ENCODE data around the gene LANCL2. TPM values are rescaled to one million over a fixed set of nuclear protein-coding genes. Genes with fewer than 3 reads are reported as not detected.

Gene LANCL2
- total RNA-seq, 1 donor from 2014 or later = 24.1 TPM

DNA sequence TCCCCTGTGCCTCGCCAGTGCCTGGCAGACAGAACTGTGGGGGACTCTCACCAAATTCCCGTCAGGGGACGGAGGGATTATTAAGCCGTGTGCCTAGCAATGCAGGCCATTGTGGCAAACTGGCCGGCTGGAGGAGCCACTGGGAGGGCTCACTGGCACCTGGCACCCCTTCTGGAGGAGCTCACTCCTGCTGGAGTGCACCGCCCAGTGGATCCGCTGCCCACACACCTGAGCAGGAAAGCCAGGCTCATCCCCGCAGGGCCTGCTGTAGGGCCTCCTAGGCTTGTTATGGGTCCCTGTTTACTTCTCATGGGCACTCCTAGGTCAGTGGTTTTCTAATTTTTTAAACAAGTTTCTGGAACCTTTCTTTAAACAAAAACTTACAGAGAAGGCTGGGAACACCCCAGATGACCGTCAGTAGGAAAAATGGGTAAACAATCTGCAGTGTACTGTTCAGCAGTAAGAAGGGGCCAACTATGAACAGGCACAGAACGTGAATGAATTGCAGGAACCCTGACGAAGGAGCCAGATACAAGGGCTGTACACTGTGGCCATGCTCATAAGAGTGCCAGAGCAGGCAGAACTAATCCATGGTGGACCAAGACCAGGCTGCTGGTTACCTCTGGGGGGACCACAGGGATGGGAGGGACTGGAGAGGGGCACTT lies 64.8 kb downstream of the LANCL2 start:
- no peak for DNase-seq

GRCh38 chr7:55431898-55432297 lies 66.8 kb downstream of the LANCL2 start:
- no peak for DNase-seq
- no peak overlapping the region for H3K4me3 Mint-ChIP-seq (ENCODE audit: unreplicated experiment)

More for the DNA sequence above, 64.8 kb downstream of the LANCL2 start:
- Mint-ChIP-seq H3K36me3 (ENCODE audit: unreplicated experiment) (peaks cover 6% of the 10 kb centered on the region), H3K9me3 (ENCODE audit: unreplicated experiment) (no peaks in the 10 kb centered on the region), H3K27ac (ENCODE audit: unreplicated experiment) (no peak overlapping the region), H3K4me3 (ENCODE audit: unreplicated experiment) (no peak overlapping the region), H3K27me3 (ENCODE audit: unreplicated experiment) (peaks cover 5% of the 10 kb centered on the region), H3K4me1 (ENCODE audit: low read depth, unreplicated experiment) (peaks cover 11% of the 10 kb centered on the region)
- TF ChIP-seq, protein P1, sequence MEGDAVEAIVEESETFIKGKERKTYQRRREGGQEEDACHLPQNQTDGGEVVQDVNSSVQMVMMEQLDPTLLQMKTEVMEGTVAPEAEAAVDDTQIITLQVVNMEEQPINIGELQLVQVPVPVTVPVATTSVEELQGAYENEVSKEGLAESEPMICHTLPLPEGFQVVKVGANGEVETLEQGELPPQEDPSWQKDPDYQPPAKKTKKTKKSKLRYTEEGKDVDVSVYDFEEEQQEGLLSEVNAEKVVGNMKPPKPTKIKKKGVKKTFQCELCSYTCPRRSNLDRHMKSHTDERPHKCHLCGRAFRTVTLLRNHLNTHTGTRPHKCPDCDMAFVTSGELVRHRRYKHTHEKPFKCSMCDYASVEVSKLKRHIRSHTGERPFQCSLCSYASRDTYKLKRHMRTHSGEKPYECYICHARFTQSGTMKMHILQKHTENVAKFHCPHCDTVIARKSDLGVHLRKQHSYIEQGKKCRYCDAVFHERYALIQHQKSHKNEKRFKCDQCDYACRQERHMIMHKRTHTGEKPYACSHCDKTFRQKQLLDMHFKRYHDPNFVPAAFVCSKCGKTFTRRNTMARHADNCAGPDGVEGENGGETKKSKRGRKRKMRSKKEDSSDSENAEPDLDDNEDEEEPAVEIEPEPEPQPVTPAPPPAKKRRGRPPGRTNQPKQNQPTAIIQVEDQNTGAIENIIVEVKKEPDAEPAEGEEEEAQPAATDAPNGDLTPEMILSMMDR (IDR thresholded peaks at IDR 0.05; ENCODE audit: partially characterized antibody, unreplicated experiment) = no peak

GRCh38 chr7:55432506-55432905 lies 67.4 kb downstream of the LANCL2 start:
- no peak overlapping the region for H3K4me3 Mint-ChIP-seq (ENCODE audit: unreplicated experiment)
- peaks cover 6% of the 10 kb centered on the region for H3K9me3 Mint-ChIP-seq (ENCODE audit: unreplicated experiment)
- no peak overlapping the region for H3K27ac Mint-ChIP-seq (ENCODE audit: unreplicated experiment)
- peaks cover 6% of the 10 kb centered on the region for H3K4me1 Mint-ChIP-seq (ENCODE audit: low read depth, unreplicated experiment)
- H3K27me3 Mint-ChIP-seq (ENCODE audit: unreplicated experiment) = peaks cover 6% of the 10 kb centered on the region
- DNase-seq = no peak
- TF ChIP-seq, protein P1 (IDR thresholded peaks at IDR 0.05; ENCODE audit: partially characterized antibody, unreplicated experiment) = no peak
- no peaks in the 10 kb centered on the region for H3K36me3 Mint-ChIP-seq (ENCODE audit: unreplicated experiment)

More at GRCh38 chr7:55431898-55432297, 66.8 kb downstream of the LANCL2 start:
- TF ChIP-seq, protein P1 (IDR thresholded peaks at IDR 0.05; ENCODE audit: partially characterized antibody, unreplicated experiment) = no peak
- Mint-ChIP-seq H3K27ac (ENCODE audit: unreplicated experiment) (no peak overlapping the region), H3K27me3 (ENCODE audit: unreplicated experiment) (peaks cover 5% of the 10 kb centered on the region), H3K4me1 (ENCODE audit: low read depth, unreplicated experiment) (peaks cover 11% of the 10 kb centered on the region), H3K36me3 (ENCODE audit: unreplicated experiment) (no peaks in the 10 kb centered on the region), H3K9me3 (ENCODE audit: unreplicated experiment) (peaks cover 4% of the 10 kb centered on the region)

DNA sequence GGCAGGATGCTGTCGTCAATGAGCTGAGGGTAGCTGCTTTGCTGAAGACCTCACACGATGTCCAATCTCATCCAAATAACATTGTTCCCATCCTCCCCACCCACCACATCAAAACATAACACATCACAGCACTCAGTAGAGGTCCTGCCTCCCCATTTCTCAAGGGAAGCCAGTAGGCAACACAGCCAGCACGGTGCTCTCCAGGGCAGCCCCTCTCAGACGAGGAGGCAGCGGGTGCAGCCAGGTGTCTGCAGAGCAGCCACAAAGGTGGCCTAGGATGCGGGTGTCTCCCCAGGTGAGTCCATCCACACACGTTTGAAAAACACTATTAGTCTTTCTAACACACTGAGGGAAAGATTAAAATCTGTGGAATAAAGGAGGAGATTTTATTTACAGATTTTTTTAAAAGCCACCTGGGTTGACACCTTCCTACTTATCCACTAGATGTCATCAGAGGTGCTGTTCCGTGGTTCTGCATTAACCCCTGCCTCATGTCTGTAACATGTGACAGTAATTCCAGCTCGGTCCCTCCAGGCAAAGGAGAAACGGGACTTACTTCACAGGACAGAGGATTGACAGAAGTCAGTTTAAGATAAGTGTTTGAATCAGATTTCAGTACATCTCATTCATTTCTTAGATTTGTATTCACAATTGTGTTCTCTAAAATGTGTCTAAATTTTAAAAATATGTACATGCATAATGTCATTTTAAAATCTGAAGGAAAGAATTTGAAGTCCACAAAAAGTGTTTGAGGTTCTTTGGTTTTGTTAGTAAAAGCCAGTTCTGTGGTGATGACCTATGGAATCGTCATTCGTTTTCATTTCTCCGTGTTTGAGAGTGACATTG lies 68.0 kb downstream of the LANCL2 start:
- Mint-ChIP-seq H3K9me3 (ENCODE audit: unreplicated experiment) (peaks cover 7% of the 10 kb centered on the region), H3K4me1 (ENCODE audit: low read depth, unreplicated experiment) (peaks cover 5% of the 10 kb centered on the region), H3K4me3 (ENCODE audit: unreplicated experiment) (no peak overlapping the region), H3K27ac (ENCODE audit: unreplicated experiment) (no peak overlapping the region), H3K36me3 (ENCODE audit: unreplicated experiment) (no peaks in the 10 kb centered on the region), H3K27me3 (ENCODE audit: unreplicated experiment) (peaks cover 3% of the 10 kb centered on the region)
- TF ChIP-seq, protein P1 (IDR thresholded peaks at IDR 0.05; ENCODE audit: partially characterized antibody, unreplicated experiment) = peak; percentile 37
- no peak for DNase-seq

- TF ChIP-seq, protein P1 (IDR thresholded peaks at IDR 0.05; ENCODE audit: partially characterized antibody, unreplicated experiment) = no peak
- peaks cover 10% of the 10 kb centered on the region for H3K9me3 Mint-ChIP-seq (ENCODE audit: unreplicated experiment)
- no peaks in the 10 kb centered on the region for H3K36me3 Mint-ChIP-seq (ENCODE audit: unreplicated experiment)
- DNase-seq = peak; percentile 64
- peak overlapping the region; percentile 22 for H3K27ac Mint-ChIP-seq (ENCODE audit: unreplicated experiment)
- H3K4me3 Mint-ChIP-seq (ENCODE audit: unreplicated experiment) = no peak overlapping the region
- peaks cover 5% of the 10 kb centered on the region for H3K27me3 Mint-ChIP-seq (ENCODE audit: unreplicated experiment)
- peaks cover 10% of the 10 kb centered on the region for H3K4me1 Mint-ChIP-seq (ENCODE audit: low read depth, unreplicated experiment)
These were observed 70.3 kb downstream of the LANCL2 start for GRCh38 chr7:55435466-55435865.
